Liver (tissue), 9 donors: Measurements from ENCODE around the gene TWIST2. TPM values are rescaled to one million over a fixed set of nuclear protein-coding genes. Genes with fewer than 3 reads are reported as not detected.

Source experiments
- DNase-seq: peaks from one replicate; pipeline ENCODE4 v3.0.0-alpha.2; 2017; ENCODE audit warnings: low spot score
- H3K27ac ChIP-seq, 2 donors: one replicate each; pipeline ENCODE4 v1.7.0; 2013; ENCODE audit warnings: inconsistent platforms in 2 of 2, low read length in 2 of 2, control low read depth in 1 of 2, low read depth in 1 of 2, mild to moderate bottlenecking in 1 of 2
- H3K27me3 ChIP-seq, 4 donors: one replicate each; pipeline versions ENCODE4 v1.6.1 to v1.7.0; 2013; ENCODE audit warnings: low read length in 3 of 4, inconsistent platforms in 1 of 4, mild to moderate bottlenecking in 1 of 4, moderate library complexity in 1 of 4; ENCODE audit not compliant: control insufficient read depth in 4 of 4, insufficient read depth in 4 of 4
- H3K36me3 ChIP-seq, 4 donors: one replicate each; pipeline versions ENCODE4 v1.6.1 to v1.7.0; 2013; ENCODE audit warnings: low read length in 3 of 4, mild to moderate bottlenecking in 3 of 4, low read depth in 1 of 4, moderate library complexity in 1 of 4; ENCODE audit not compliant: control insufficient read depth in 4 of 4, insufficient read depth in 3 of 4
- H3K4me1 ChIP-seq, 4 donors: one replicate each; pipeline versions ENCODE4 v1.6.1 to v1.7.0; 2013; ENCODE audit warnings: low read length in 3 of 4, mild to moderate bottlenecking in 3 of 4, moderate library complexity in 1 of 4; ENCODE audit not compliant: control insufficient read depth in 4 of 4, insufficient read depth in 4 of 4
- H3K4me3 ChIP-seq, 3 donors: one replicate each; pipeline versions ENCODE4 v1.6.1 to v1.7.0; 2013; ENCODE audit warnings: low read length in 3 of 3, control low read depth in 1 of 3, low read depth in 1 of 3, mild to moderate bottlenecking in 1 of 3
- H3K9ac ChIP-seq, 2 donors: one replicate each; pipeline ENCODE4 v1.7.0; 2013; ENCODE audit warnings: low read length in 2 of 2, mild to moderate bottlenecking in 2 of 2, moderate library complexity in 2 of 2, control low read depth in 1 of 2, low read depth in 1 of 2
- H3K9me3 ChIP-seq, 4 donors: one replicate each; pipeline versions ENCODE4 v1.6.1 to v1.7.0; 2013; ENCODE audit warnings: low read length in 3 of 4; ENCODE audit not compliant: control insufficient read depth in 4 of 4
- ATF3 ChIP-seq: IDR thresholded peaks from 2 replicates; pipeline ENCODE4 v1.6.1; 2016; ENCODE audit warnings: antibody characterized with exemption
- CTCF ChIP-seq: fragments of 150-350 bp; IDR thresholded peaks from 2 replicates; pipeline ENCODE4 v1.5.1; 2017; ENCODE audit warnings: improper control_type of control experiment, low read depth, low read length; ENCODE audit not compliant: missing input control
- EGR1 ChIP-seq, 2 donors: IDR thresholded peaks; 2 replicates each; pipeline ENCODE4 v1.6.1; 2016 to 2018; ENCODE audit warnings: antibody characterized with exemption in 2 of 2, low read depth in 2 of 2
- FOXA1 ChIP-seq: IDR thresholded peaks from 2 replicates; pipeline ENCODE4 v1.6.1; 2016; ENCODE audit warnings: antibody characterized with exemption
- FOXA2 ChIP-seq: IDR thresholded peaks from 2 replicates; pipeline ENCODE4 v1.6.1; 2016; ENCODE audit warnings: antibody characterized with exemption
- GABPA ChIP-seq, 2 donors: IDR thresholded peaks in 1 of 2; conservative IDR thresholded peaks in 1 of 2; 2 replicates each; pipeline ENCODE4 v1.6.1; 2016; ENCODE audit warnings: antibody characterized with exemption in 2 of 2, mild to moderate bottlenecking in 1 of 2, moderate library complexity in 1 of 2
- HNF4A ChIP-seq, 2 donors: conservative IDR thresholded peaks; 2 replicates each; pipeline ENCODE4 v1.6.1; 2016; ENCODE audit warnings: antibody characterized with exemption in 2 of 2, mild to moderate bottlenecking in 2 of 2
- HNF4G ChIP-seq: IDR thresholded peaks from 2 replicates; pipeline ENCODE4 v1.6.1; 2016; ENCODE audit warnings: antibody characterized with exemption
- JUND ChIP-seq, 2 donors: IDR thresholded peaks; 2 replicates each; pipeline ENCODE4 v1.6.1; 2016; ENCODE audit warnings: antibody characterized with exemption in 2 of 2
- MAX ChIP-seq: IDR thresholded peaks from 2 replicates; pipeline ENCODE4 v1.6.1; 2016; ENCODE audit warnings: antibody characterized with exemption
- NR2F2 ChIP-seq: IDR thresholded peaks from 2 replicates; pipeline ENCODE4 v1.6.1; 2016; ENCODE audit warnings: antibody characterized with exemption
- RAD21 ChIP-seq, 2 donors: IDR thresholded peaks; 2 replicates each; pipeline ENCODE4 v1.6.1; 2016; ENCODE audit warnings: antibody characterized with exemption in 2 of 2, mild to moderate bottlenecking in 2 of 2
- SP1 ChIP-seq: IDR thresholded peaks from 2 replicates; pipeline ENCODE4 v1.6.1; 2018; ENCODE audit warnings: antibody characterized with exemption, mild to moderate bottlenecking
- TAF1 ChIP-seq: conservative IDR thresholded peaks from 2 replicates; pipeline ENCODE4 v1.6.1; 2016; ENCODE audit warnings: antibody characterized with exemption, mild to moderate bottlenecking
- YY1 ChIP-seq: IDR thresholded peaks from 2 replicates; pipeline ENCODE4 v1.6.1; 2016; ENCODE audit warnings: antibody characterized with exemption, mild to moderate bottlenecking
- WGBS: extraction: QIAGEN DNeasy Blood & Tissue Kit; methylation state at CpG from one replicate; pipeline ENCODE4 v1.1.7; 2013; 5-methylcytosine and 5-hydroxymethylcytosine counted together
- polyA plus RNA-seq, 2 donors: library from polyadenylated mRNA; stranded (reverse) in 1 of 2; unstranded in 1 of 2; fragments of 200-250 nt in 1 of 2; fragments of >200 nt in 1 of 2; fragmentation: Nextera tagmentation in 1 of 2; extraction: Ambion mirVana in 1 of 2; gene quantifications; one replicate each; pipeline versions ENCODE4 v1.2.1 to v1.2.3, GENCODE V29; 2013 to 2015
- total RNA-seq, 2 donors: library from RNA; depleted of rRNA; stranded (reverse); fragments of >200 nt; gene quantifications; one replicate each; pipeline ENCODE4 v1.2.3, GENCODE V29; 2014
- TF ChIP-seq, protein P1 (sequence below): IDR thresholded peaks from 2 replicates; pipeline ENCODE4 v1.6.1; 2016; ENCODE audit warnings: antibody characterized with exemption
- donor health status: healthy.
- donor health status: healthy.
- donor health status: healthy.
- donor health status: healthy.
- donor health status: healthy.

TWIST2 gene
- total and polyA plus RNA-seq, 4 donors = 0.17 to 0.20 (median 0.19) TPM; not detected in 1

GRCh38 chr2:238894950-238895298 is 47.0 kb downstream of the TWIST2 start:
- no peaks in the 10 kb centered on the region for H3K36me3 ChIP-seq
- H3K27ac ChIP-seq = no peak overlapping the region
- DNase-seq = no peak
- peaks cover 0 to 3% (median 0%) of the 10 kb centered on the region in 4 donors for H3K27me3 ChIP-seq
- TF ChIP-seq RAD21 (IDR thresholded peaks at IDR 0.05) (no peak), MAX (no peak), HNF4A (conservative IDR thresholded peaks at IDR 0.05) (no peak), CTCF (no peak), TAF1 (no peak), HNF4G (no peak), GABPA (IDR thresholded peaks at IDR 0.05 in 1 of 2, conservative IDR thresholded peaks at IDR 0.05 in 1 of 2) (no peak), SP1 (no peak)
- no peaks in the 10 kb centered on the region for H3K9me3 ChIP-seq
- H3K4me1 ChIP-seq = no peaks in the 10 kb centered on the region
- H3K4me3 ChIP-seq = no peak overlapping the region
- H3K9ac ChIP-seq = no peak overlapping the region
- 84% methylated on average over 10 of the region's 10 CpGs for WGBS

DNA sequence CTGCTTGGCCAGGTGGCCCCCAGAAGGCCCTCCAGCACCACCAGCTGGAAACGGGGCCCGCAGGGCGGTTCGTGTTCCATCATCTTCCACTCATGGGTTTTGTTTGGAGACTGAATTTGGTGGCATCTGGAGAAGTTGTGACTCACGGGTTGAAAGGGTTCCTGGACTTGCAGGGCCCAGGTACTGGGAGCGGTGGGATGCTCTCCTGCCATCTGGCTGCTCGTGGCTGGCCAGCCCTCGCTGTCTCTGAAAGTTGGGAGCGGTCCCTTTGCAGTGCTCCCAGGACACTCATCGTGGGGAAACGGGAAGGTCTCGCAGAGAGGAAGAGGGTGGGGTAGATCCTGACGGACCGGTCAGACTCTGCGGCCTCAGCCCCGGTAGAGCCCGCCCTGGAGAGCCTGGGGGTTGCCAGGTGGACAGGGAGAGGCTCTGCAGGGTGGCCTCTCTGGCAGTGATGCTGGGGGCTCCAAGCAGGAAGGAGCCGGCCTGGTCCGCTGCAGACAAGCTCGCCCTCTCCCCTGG is 47.5 kb downstream of the TWIST2 start:
- no peak overlapping the region for H3K4me3 ChIP-seq
- no peaks in the 10 kb centered on the region for H3K36me3 ChIP-seq
- H3K4me1 ChIP-seq = no peaks in the 10 kb centered on the region
- no peak overlapping the region for H3K27ac ChIP-seq
- H3K9me3 ChIP-seq = no peaks in the 10 kb centered on the region
- H3K27me3 ChIP-seq = peaks cover 0 to 3% (median 0%) of the 10 kb centered on the region in 4 donors
- TF ChIP-seq, protein P1, sequence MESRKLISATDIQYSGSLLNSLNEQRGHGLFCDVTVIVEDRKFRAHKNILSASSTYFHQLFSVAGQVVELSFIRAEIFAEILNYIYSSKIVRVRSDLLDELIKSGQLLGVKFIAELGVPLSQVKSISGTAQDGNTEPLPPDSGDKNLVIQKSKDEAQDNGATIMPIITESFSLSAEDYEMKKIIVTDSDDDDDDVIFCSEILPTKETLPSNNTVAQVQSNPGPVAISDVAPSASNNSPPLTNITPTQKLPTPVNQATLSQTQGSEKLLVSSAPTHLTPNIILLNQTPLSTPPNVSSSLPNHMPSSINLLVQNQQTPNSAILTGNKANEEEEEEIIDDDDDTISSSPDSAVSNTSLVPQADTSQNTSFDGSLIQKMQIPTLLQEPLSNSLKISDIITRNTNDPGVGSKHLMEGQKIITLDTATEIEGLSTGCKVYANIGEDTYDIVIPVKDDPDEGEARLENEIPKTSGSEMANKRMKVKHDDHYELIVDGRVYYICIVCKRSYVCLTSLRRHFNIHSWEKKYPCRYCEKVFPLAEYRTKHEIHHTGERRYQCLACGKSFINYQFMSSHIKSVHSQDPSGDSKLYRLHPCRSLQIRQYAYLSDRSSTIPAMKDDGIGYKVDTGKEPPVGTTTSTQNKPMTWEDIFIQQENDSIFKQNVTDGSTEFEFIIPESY = no peak
- TF ChIP-seq SP1 (no peak), RAD21 (IDR thresholded peaks at IDR 0.05) (no peak), ATF3 (no peak), NR2F2 (no peak), JUND (IDR thresholded peaks at IDR 0.05) (no peak), GABPA (IDR thresholded peaks at IDR 0.05 in 1 of 2, conservative IDR thresholded peaks at IDR 0.05 in 1 of 2) (no peak), CTCF (no peak), HNF4A (conservative IDR thresholded peaks at IDR 0.05) (no peak), MAX (no peak), TAF1 (no peak), FOXA2 (no peak), HNF4G (no peak), YY1 (no peak), EGR1 (IDR thresholded peaks at IDR 0.05; ENCODE audit: low read depth in 2 of 2) (no peak), FOXA1 (no peak)
- DNase-seq = no peak
- no peak overlapping the region for H3K9ac ChIP-seq
- 63% methylated on average over 20 of the region's 20 CpGs for WGBS
